WERI-Rb-1 (cell line): ENCODE measurements around the gene CMTM5.

ENCODE experiments used
- DNase-seq: peaks from one replicate; pipeline ENCODE4 v3.0.0-alpha.2; 2020
- H3K27ac ChIP-seq: fragments of 250-450 bp; sonication (Bioruptor Pico); 2 replicates; pipeline ENCODE4 v1.5.1; 2020; ENCODE audit warnings: mild to moderate bottlenecking, moderate library complexity
- H3K27me3 ChIP-seq: fragments of 250-450 bp; sonication (Bioruptor Pico); 2 replicates; pipeline ENCODE4 v1.5.1; 2021; ENCODE audit warnings: mild to moderate bottlenecking, low read depth, moderate library complexity; ENCODE audit not compliant: insufficient read depth, severe bottlenecking
- H3K36me3 ChIP-seq: fragments of 250-450 bp; sonication (Bioruptor Pico); 2 replicates; pipeline ENCODE4 v1.5.1; 2020; ENCODE audit warnings: mild to moderate bottlenecking, moderate library complexity
- H3K4me3 ChIP-seq: 2 replicates; pipeline ENCODE4 v1.5.1; 2011; ENCODE audit warnings: low read depth, mild to moderate bottlenecking, control low read depth, low read length
- H3K9me3 ChIP-seq: fragments of 250-450 bp; sonication (Bioruptor Pico); 2 replicates; pipeline ENCODE4 v1.5.1; 2021; ENCODE audit warnings: mild to moderate bottlenecking, moderate library complexity; ENCODE audit not compliant: severe bottlenecking
- TF ChIP-seq, protein P1 (sequence below): IDR thresholded peaks from 2 replicates; pipeline ENCODE4 v1.5.1; 2011; ENCODE audit warnings: low read depth, mild to moderate bottlenecking, control low read depth, inconsistent platforms, low read length

Gene CMTM5

DNA sequence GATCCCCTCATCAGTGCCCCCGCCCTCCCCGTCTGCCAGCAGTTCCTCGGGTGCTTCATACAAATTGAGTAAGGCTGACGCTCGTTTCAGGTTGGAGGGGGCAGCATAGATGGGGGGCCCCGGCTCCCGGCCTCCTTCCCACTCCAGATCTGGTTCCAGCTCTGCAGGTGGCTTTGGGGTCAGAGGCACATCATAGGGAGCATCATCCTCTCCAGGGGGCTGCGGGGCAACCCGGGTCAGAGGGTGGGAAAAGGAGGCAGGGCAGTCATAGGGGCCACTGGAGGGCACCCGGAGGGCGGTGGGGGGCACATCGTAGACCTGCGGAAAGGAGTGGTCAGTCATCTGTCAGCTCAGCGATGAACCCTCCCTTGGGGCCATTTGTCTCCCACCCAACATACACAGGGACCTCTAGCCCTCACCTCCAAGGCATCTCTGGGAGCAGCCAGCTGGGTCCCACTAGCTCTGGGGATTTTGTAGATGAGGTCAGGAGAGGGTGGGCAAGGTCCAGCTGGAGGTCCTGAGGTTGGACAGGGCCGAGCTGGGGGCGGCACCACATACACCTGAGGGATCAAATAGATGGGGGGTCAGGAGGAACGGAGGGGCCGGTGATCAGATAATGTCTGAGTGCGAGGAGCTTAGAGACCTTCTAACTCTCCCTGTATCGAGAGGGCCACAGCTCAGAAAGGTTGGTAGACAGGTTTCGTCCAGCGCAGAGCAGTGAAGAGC is 17.0 kb upstream of the CMTM5 start:
- Histone ChIP-seq H3K9me3 (no peaks in the 10 kb centered on the region), H3K36me3 (peaks cover 68% of the 10 kb centered on the region), H3K4me3 (no peak overlapping the region), H3K27ac (0 out of 2 replicates have a peak overlapping the region, but pooled peaks have one; percentile 10), H3K27me3 (no peaks in the 10 kb centered on the region)
- DNase-seq = no peak
- TF ChIP-seq, protein P1, sequence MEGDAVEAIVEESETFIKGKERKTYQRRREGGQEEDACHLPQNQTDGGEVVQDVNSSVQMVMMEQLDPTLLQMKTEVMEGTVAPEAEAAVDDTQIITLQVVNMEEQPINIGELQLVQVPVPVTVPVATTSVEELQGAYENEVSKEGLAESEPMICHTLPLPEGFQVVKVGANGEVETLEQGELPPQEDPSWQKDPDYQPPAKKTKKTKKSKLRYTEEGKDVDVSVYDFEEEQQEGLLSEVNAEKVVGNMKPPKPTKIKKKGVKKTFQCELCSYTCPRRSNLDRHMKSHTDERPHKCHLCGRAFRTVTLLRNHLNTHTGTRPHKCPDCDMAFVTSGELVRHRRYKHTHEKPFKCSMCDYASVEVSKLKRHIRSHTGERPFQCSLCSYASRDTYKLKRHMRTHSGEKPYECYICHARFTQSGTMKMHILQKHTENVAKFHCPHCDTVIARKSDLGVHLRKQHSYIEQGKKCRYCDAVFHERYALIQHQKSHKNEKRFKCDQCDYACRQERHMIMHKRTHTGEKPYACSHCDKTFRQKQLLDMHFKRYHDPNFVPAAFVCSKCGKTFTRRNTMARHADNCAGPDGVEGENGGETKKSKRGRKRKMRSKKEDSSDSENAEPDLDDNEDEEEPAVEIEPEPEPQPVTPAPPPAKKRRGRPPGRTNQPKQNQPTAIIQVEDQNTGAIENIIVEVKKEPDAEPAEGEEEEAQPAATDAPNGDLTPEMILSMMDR = no peak

DNA sequence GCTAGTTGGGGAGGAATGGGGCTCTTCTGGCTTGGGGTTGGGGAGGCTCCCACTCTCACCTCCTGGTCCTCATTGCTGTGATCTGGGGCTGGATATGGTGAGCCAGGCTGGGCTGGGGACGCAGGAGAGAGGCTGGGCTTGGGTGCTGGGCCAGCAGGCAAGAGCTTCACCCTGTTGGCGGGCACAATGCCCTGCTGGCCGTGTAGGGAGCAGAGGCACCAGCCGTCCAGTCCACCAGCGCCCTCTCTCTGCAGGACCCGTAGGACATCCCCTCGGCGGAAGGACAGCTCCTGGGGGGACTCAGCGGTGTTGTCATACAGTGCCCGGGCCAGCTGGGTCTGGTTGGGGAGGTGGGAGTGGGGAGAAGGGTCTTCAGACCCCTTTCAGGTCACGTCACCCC is 16.4 kb upstream of the CMTM5 start:
- H3K27me3 ChIP-seq = no peaks in the 10 kb centered on the region
- H3K27ac ChIP-seq = 0 out of 2 replicates have a peak overlapping the region, but pooled peaks have one; percentile 10
- TF ChIP-seq, protein P1 = peak; percentile 49
- DNase-seq = peak; percentile 35
- H3K4me3 ChIP-seq = no peak overlapping the region
- H3K36me3 ChIP-seq = peaks cover 66% of the 10 kb centered on the region
- H3K9me3 ChIP-seq = no peaks in the 10 kb centered on the region

DNA sequence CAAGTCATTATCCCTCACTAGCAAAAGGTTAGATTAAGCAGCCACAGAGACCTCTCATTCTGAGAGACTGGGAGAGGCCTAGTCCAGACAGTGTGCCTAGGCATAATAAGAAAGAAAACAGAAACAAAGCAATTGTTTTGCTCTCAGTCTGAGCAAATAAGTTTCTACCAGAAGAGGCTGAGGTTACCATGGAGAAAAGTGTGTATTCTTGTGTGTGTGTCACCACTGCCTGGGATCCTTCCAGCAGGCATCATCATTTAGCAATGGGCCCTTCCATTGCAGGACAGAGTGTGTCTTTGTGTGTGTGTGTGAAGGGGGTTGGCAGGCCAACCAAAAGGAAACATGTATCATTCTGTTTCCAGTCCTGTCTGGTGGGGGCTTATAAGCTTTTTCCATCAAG is 15.5 kb upstream of the CMTM5 start:
- Histone ChIP-seq H3K27me3 (no peaks in the 10 kb centered on the region), H3K4me3 (no peak overlapping the region), H3K27ac (peak overlapping the region; percentile 7), H3K9me3 (no peaks in the 10 kb centered on the region), H3K36me3 (peaks cover 63% of the 10 kb centered on the region)
- no peak for DNase-seq
- TF ChIP-seq, protein P1 = no peak

DNA sequence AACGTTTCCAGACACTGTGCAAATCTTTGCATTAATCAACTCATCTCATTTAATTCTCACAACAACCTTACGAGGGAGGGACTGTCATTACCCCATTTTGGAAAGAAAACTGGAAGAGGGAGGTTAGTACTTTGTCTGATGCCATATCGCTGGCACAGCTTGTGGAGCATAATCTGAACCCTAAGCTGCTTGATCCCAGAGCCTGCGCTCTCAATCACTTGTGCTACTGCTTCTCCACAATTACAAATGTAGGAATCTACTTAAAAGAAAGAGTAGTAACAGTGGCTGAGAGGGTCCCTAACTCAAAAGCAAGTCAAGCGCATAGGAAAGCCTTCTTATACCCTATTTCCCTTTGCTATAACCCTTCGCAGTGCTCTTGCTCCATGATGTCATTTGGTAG is 15.1 kb upstream of the CMTM5 start:
- H3K27ac ChIP-seq = peak overlapping the region; percentile 22
- TF ChIP-seq, protein P1 = no peak
- peak; percentile 45 for DNase-seq
- no peak overlapping the region for H3K4me3 ChIP-seq
- H3K36me3 ChIP-seq = peaks cover 59% of the 10 kb centered on the region
- no peaks in the 10 kb centered on the region for H3K27me3 ChIP-seq
- H3K9me3 ChIP-seq = no peaks in the 10 kb centered on the region

DNA sequence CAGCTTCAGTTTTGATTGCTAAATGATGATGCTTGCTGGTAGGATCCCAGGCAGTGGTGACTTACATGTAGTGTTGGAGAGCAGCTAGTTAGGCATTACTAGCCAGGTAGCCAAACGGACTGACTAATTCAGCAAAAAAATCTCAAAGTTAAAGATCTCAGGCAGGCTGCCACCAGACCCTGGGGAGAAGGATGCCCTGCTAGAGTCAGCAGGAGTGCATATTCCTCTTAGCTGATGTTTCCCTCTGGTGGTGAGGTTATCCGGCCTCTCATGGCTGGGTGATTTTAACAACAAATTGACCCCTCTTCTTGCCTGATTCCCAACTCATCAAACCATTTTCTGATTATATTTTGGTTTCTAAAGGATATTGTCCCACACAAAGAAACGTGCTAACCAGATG is 14.6 kb upstream of the CMTM5 start:
- no peak overlapping the region; the same call in 1 of the 2 replicates for H3K4me3 ChIP-seq
- DNase-seq = no peak
- TF ChIP-seq, protein P1 = peak; percentile 47
- H3K9me3 ChIP-seq = no peaks in the 10 kb centered on the region
- peaks cover 54% of the 10 kb centered on the region for H3K36me3 ChIP-seq
- no peaks in the 10 kb centered on the region for H3K27me3 ChIP-seq
- H3K27ac ChIP-seq = peak overlapping the region; percentile 22
